GM12892 (cell line): ENCODE results near the gene CDK5RAP2.

Experiments
- POLR2A ChIP-seq: IDR thresholded peaks from 2 replicates; pipeline ENCODE4 v1.6.1; 2011; ENCODE audit warnings: low read depth, low read length, control low read depth
- TAF1 ChIP-seq: IDR thresholded peaks from 2 replicates; pipeline ENCODE4 v1.6.1; 2011; ENCODE audit warnings: low read depth, mild to moderate bottlenecking, control low read depth, low read length, borderline replicate concordance

DNA sequence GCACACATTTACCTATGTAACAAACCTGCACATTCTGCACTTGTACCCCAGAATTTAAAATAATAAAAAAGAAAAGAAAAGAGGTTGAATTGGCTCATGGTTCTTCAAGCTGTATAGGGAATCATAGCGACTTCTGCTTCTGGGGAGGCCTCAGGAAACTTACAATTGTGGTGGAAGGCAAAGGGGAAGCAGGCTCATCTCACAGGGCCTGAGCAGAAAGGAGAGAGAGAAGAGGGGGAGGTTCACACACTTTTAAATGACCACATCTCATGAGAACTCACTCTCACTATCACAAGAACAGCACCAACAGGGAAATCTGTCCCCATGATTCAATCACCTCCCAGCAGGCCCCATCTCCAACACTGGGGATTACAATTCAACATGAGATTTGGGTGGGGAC lies 214.6 kb downstream of the CDK5RAP2 start:
- TF ChIP-seq TAF1 (no peak), POLR2A (no peak)
